HepG2 (cell line): Measurements from ENCODE around the gene POLDIP3. TPM values are rescaled to one million over a fixed set of nuclear protein-coding genes. Genes with fewer than 3 reads are reported as not detected.

ENCODE experiments used
- ATAC-seq: fragments of 200-7000 bp; cut with Tn5 transposase; 3 replicates; pipeline ENCODE4 v1.9.1; 2020; ENCODE audit warnings: mild to moderate bottlenecking, moderate library complexity
- BruUV-seq: library from RNA; stranded (reverse); fragments of 400-500 nt; replicated peaks from 2 replicates; lab custom pipeline; 2021; lab: Mats Ljungman, UMichigan
- CTCF ChIA-PET: fragments of 300-600 bp; formaldehyde crosslinking; extraction: SDS; loops from one replicate; lab custom pipeline; 2021; ENCODE audit warnings: low total read pairs, inconsistent platforms, low intra/inter-chr PET ratio; lab: Yijun Ruan, JAX
- POLR2A ChIA-PET: fragments of 350-600 bp; sonication (Branson Sonifier 250); formaldehyde crosslinking; loops from one replicate; lab custom pipeline; 2020; ENCODE audit warnings: antibody characterized with exemption, inconsistent platforms; lab: Yijun Ruan, JAX
- DNase-seq: peaks from one replicate; pipeline ENCODE4 v3.0.0-alpha.2; 2015; ENCODE audit warnings: low spot score
- FAIRE-seq: peaks from 3 replicates; lab custom pipeline; 2011; peaks lifted over from hg19 to GRCh38; lab: Jason Lieb, UNC
- H2AFZ ChIP-seq: one replicate; pipeline ENCODE4 v1.6.1; 2011; ENCODE audit warnings: low read length, inconsistent platforms
- H3K27ac ChIP-seq: fragments of 300-600 bp; 3 replicates; pipeline ENCODE4 v1.8.0; 2011; ENCODE audit warnings: mixed run types, mild to moderate bottlenecking, mixed read lengths, low read length, inconsistent platforms; ENCODE audit not compliant: insufficient read depth; ENCODE audit errors: extremely low read length
- H3K27me3 ChIP-seq, 2 experiments: fragments of 200-600 bp in 1 of 2; 2 replicates in 1 of 2; 3 replicates in 1 of 2; pipeline versions ENCODE4 v1.6.0 to v1.8.0; 2011; ENCODE audit warnings: low read length in 2 of 2, mild to moderate bottlenecking in 2 of 2, moderate library complexity in 2 of 2, inconsistent platforms in 1 of 2; ENCODE audit not compliant: insufficient read depth in 2 of 2, control insufficient read depth in 1 of 2
- H3K36me3 ChIP-seq, 2 experiments: fragments of 200-600 bp in 1 of 2; replicated peaks in 1 of 2; 2 replicates in 1 of 2; 3 replicates in 1 of 2; pipeline versions ENCODE4 v1.5.1 to v1.8.0; 2011; ENCODE audit warnings: low read length in 2 of 2, inconsistent platforms in 1 of 2; ENCODE audit not compliant: insufficient read depth in 2 of 2, control insufficient read depth in 1 of 2
- H3K4me1 ChIP-seq: 2 replicates; pipeline ENCODE4 v1.5.1; 2012; ENCODE audit warnings: low read length, inconsistent platforms; ENCODE audit not compliant: insufficient read depth
- H3K4me2 ChIP-seq: 2 replicates; pipeline ENCODE4 v1.6.0; 2011; ENCODE audit warnings: low read depth, low read length, inconsistent platforms
- H3K4me3 ChIP-seq, 3 experiments: fragments of 200-600 bp in 1 of 3; sonication (generic), shearing (Covaris generic) in 1 of 3; replicated peaks in 1 of 3; 2 replicates each; pipeline ENCODE4 v1.5.1; 2011 to 2016; ENCODE audit warnings: low read length in 3 of 3, inconsistent platforms in 2 of 3, low read depth in 2 of 3, mild to moderate bottlenecking in 2 of 3, control low read depth in 1 of 3, mixed read lengths in 1 of 3; ENCODE audit not compliant: insufficient read depth in 1 of 3
- H3K79me2 ChIP-seq: one replicate; pipeline ENCODE4 v1.6.1; 2011; ENCODE audit warnings: low read length, inconsistent platforms; ENCODE audit not compliant: insufficient read depth
- H3K9ac ChIP-seq: 2 replicates; pipeline ENCODE4 v1.6.0; 2011; ENCODE audit warnings: mild to moderate bottlenecking, low read depth, low read length, inconsistent platforms; ENCODE audit not compliant: insufficient read depth
- H3K9me3 ChIP-seq: 2 replicates; pipeline ENCODE4 v1.5.1; 2012; ENCODE audit warnings: mild to moderate bottlenecking, low read length
- H4K20me1 ChIP-seq: 2 replicates; pipeline ENCODE4 v1.6.0; 2011; ENCODE audit warnings: inconsistent platforms, mild to moderate bottlenecking, low read length, moderate library complexity; ENCODE audit not compliant: insufficient read depth
- IKZF4 ChIP-seq: sonication (generic); formaldehyde crosslinking; IDR thresholded peaks from 2 replicates; pipeline ENCODE4 v1.5.1; 2020; ENCODE audit warnings: borderline replicate concordance, mild to moderate bottlenecking, low read depth, missing genetic modification reagents; ENCODE audit errors: not compliant biosample characterization
- JUND ChIP-seq: sonication (generic); formaldehyde crosslinking; IDR thresholded peaks from 2 replicates; pipeline ENCODE4 v1.8.0; 2022; ENCODE audit warnings: mild to moderate bottlenecking, missing genetic modification reagents
- PHF8 ChIP-seq: sonication (generic); formaldehyde crosslinking; IDR thresholded peaks from 2 replicates; pipeline ENCODE4 v1.5.0; 2020; ENCODE audit warnings: missing genetic modification reagents
- SCMH1 ChIP-seq: sonication (generic); formaldehyde crosslinking; IDR thresholded peaks from 2 replicates; pipeline ENCODE4 v1.9.0; 2021; ENCODE audit warnings: missing genetic modification reagents, mild to moderate bottlenecking, borderline replicate concordance
- SOX13 ChIP-seq, 3 experiments: fragments of 450-650 bp in 1 of 3; sonication (generic) in 1 of 3; formaldehyde crosslinking in 1 of 3; IDR thresholded peaks in 2 of 3; conservative IDR thresholded peaks in 1 of 3; 2 replicates each; pipeline versions ENCODE4 v1.5.0 to v1.6.1; 2016 to 2020; ENCODE audit warnings: antibody characterized with exemption in 1 of 3, mild to moderate bottlenecking in 1 of 3, missing compliant biosample characterization in 1 of 3, missing genetic modification reagents in 1 of 3, moderate library complexity in 1 of 3
- SSRP1 ChIP-seq: IDR thresholded peaks from 2 replicates; pipeline ENCODE4 v1.6.1; 2016; ENCODE audit warnings: control low read depth
- XRCC5 ChIP-seq: fragments of 200-400 bp; formaldehyde crosslinking; optimal IDR thresholded peaks from 2 replicates; pipeline ENCODE3; 2017; ENCODE audit warnings: mild to moderate bottlenecking, low read length
- ZBTB33 ChIP-seq: sonication (generic); formaldehyde crosslinking; IDR thresholded peaks from 2 replicates; pipeline ENCODE4 v1.4.0; 2020; ENCODE audit warnings: missing genetic modification reagents
- ZFX ChIP-seq: sonication (generic); formaldehyde crosslinking; IDR thresholded peaks from 2 replicates; pipeline ENCODE4 v1.4.0; 2020; ENCODE audit warnings: mild to moderate bottlenecking, low read depth, missing genetic modification reagents, moderate library complexity
- ZNF569 ChIP-seq: sonication (generic); formaldehyde crosslinking; IDR thresholded peaks from 2 replicates; pipeline ENCODE4 v1.5.0; 2020; ENCODE audit warnings: mild to moderate bottlenecking, missing genetic modification reagents, moderate library complexity, borderline replicate concordance
- ZNF629 ChIP-seq: sonication (generic); formaldehyde crosslinking; conservative IDR thresholded peaks from 2 replicates; pipeline ENCODE4 v1.5.0; 2020; ENCODE audit warnings: missing genetic modification reagents
- ZNF646 ChIP-seq: sonication (generic); formaldehyde crosslinking; IDR thresholded peaks from 2 replicates; pipeline ENCODE4 v1.9.0; 2021; ENCODE audit warnings: mild to moderate bottlenecking, missing genetic modification reagents
- ZNF768 ChIP-seq: sonication (generic); formaldehyde crosslinking; IDR thresholded peaks from 2 replicates; pipeline ENCODE4 v1.4.0; 2020; ENCODE audit warnings: missing genetic modification reagents
- WGBS: methylation state at CpG from one replicate; pipeline ENCODE4 v1.1.6; 2017; ENCODE audit warnings: low lambda C conversion rate; 5-methylcytosine and 5-hydroxymethylcytosine counted together
- in situ Hi-C: cut with HindIII; loops from 2 replicates; pipeline ENCODE4 v1.10.0; 2017; ENCODE audit warnings: low pct_unique_long_range_greater_than_20kb; ENCODE audit not compliant: extremely low pct_ligation_motif_present
- intact Hi-C: fragments of 100-400 bp; cut with micrococcal nuclease; formaldehyde crosslinking; loops from one replicate; pipeline ENCODE4 v1.10.0; 2022; ENCODE audit not compliant: unreplicated experiment
- polyA plus RNA-seq, 8 experiments: library from polyadenylated mRNA; depleted of rRNA in 3 of 8; stranded (reverse) in 7 of 8; unstranded in 1 of 8; fragments of >200 nt; fragmentation: Illumina TruSeq in 4 of 8; extraction: Trizol in 4 of 8; gene quantifications; 2 replicates each; pipeline versions ENCODE4 v1.2.1 to v1.2.3, GENCODE V29; 2011 to 2016; ENCODE audit warnings: low read depth in 4 of 8, missing spikeins in 1 of 8, mixed read lengths in 1 of 8; ENCODE audit not compliant: insufficient read depth in 1 of 8
- total RNA-seq, 5 experiments: library from RNA; depleted of rRNA; stranded (reverse); fragments of >200 nt; fragmentation: Illumina TruSeq; extraction: Trizol; gene quantifications; 2 replicates each; pipeline ENCODE4 v1.2.3, GENCODE V29; 2016; ENCODE audit warnings: low read depth in 1 of 5
- TF ChIP-seq, protein P1 (sequence below): sonication (generic); formaldehyde crosslinking; IDR thresholded peaks from 2 replicates; pipeline ENCODE4 v1.4.0; 2020; ENCODE audit warnings: missing genetic modification reagents

POLDIP3 gene
- total and polyA plus RNA-seq, 2 of the 13 experiments (the other 11 are each of a cell fraction or from before 2014, with no cell fraction given) = 45.8 to 47.4 TPM

DNA sequence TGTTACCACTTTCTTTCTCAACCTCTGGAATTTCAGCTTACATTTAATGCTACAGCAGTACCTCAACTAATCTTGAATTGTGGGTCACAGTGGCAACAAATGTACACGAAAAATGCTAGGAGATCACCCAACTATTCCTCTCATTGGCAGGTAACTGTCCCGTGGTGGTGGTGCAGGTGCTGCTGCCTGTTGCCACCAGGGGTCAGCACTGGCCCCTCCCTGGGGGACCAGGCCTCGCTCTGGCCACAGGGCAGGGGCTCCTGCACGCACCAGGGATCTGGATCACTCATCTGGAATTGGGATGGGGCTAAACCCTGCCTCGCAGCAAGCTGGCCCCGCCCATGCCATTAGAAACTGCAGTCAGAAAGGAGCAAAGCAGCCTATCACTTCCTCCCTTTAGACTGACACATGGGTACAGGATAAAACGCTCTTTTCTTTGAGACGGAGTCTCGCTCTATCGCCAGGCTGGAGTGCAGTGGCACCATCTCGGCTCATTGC, 6.9 kb upstream of the POLDIP3 start (continued):
- TF ChIP-seq ZBTB33 = peak; percentile 66; the same call in 1 of the 2 replicates
- no peak for TF ChIP-seq SCMH1 (CRISPR knock-in tag)
- TF ChIP-seq PHF8 (CRISPR knock-in tag) = 0 out of 2 replicates have a peak, but pooled peaks have one; percentile 30
- no peak for TF ChIP-seq SSRP1 (CRISPR knock-in tag)
- TF ChIP-seq SOX13 (IDR thresholded peaks at IDR 0.05) = no peak
- peak in 1 of 2 experiments; percentile 23; a peak in 1 of 4 replicates for TF ChIP-seq SOX13 (CRISPR knock-in tag; conservative IDR thresholded peaks at IDR 0.05 in 1 of 2, IDR thresholded peaks at IDR 0.05 in 1 of 2)
- TF ChIP-seq ZNF768 (CRISPR knock-in tag) = peak; percentile 41; the same call in 1 of the 2 replicates
- TF ChIP-seq XRCC5 = peak; percentile 89

- Histone ChIP-seq H3K4me3 (no peak overlapping the region), H3K9me3 (no peaks in the 10 kb centered on the region), H3K9ac (no peak overlapping the region), H3K27ac (no peak overlapping the region), H3K27me3 (no peaks in the 10 kb centered on the region), H2AFZ (no peak overlapping the region), H3K36me3 (peaks cover 23 to 33% of the 10 kb centered on the region in 2 experiments; a peak in 4 of 5 replicates), H4K20me1 (peaks cover 5% of the 10 kb centered on the region), H3K4me1 (peaks cover 15% of the 10 kb centered on the region), H3K4me2 (no peak overlapping the region), H3K79me2 (no peaks in the 10 kb centered on the region)
- FAIRE-seq (no peak), DNase-seq (no peak), ATAC-seq (no peak)
- ChIA-PET CTCF (no interaction called here), POLR2A (no interaction called here)
- WGBS = 95% methylated on average over 3 of the region's 4 CpGs
- in situ Hi-C loops = no loop called here
- no TSS peak for BruUV-seq
- intact Hi-C loops = loop anchor here (5.0 kb wide), 1 partner anchor 472 kb away; no protein-coding TSS in a partner anchor
- TF ChIP-seq ZNF646 (CRISPR knock-in tag) (no peak), ZNF569 (CRISPR knock-in tag) (no peak), JUND (CRISPR knock-in tag) (no peak), IKZF4 (CRISPR knock-in tag) (no peak), ZFX (0 out of 2 replicates have a peak, but pooled peaks have one; percentile 1), ZNF629 (peak; percentile 93)
- TF ChIP-seq, protein P1, sequence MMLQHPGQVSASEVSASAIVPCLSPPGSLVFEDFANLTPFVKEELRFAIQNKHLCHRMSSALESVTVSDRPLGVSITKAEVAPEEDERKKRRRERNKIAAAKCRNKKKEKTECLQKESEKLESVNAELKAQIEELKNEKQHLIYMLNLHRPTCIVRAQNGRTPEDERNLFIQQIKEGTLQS (CRISPR knock-in tag) = no peak
Observed at GRCh38 chr22:42620084-42620483, 5.4 kb upstream of the POLDIP3 start.
